C4-2B (cell line): Measurements from ENCODE around the gene ZDHHC22.

Experiments used
- ZFX ChIP-seq: fragments of 450-650 bp; IDR thresholded peaks from 2 replicates; pipeline ENCODE4 v1.6.1; 2017
- TF ChIP-seq, protein P1 (sequence below): fragments of 450-650 bp; conservative IDR thresholded peaks from 2 replicates; pipeline ENCODE4 v1.5.1; 2017; ENCODE audit warnings: mild to moderate bottlenecking

GRCh38 chr14:77088645-77089044, 52.9 kb downstream of the ZDHHC22 start:
- TF ChIP-seq, protein P1, sequence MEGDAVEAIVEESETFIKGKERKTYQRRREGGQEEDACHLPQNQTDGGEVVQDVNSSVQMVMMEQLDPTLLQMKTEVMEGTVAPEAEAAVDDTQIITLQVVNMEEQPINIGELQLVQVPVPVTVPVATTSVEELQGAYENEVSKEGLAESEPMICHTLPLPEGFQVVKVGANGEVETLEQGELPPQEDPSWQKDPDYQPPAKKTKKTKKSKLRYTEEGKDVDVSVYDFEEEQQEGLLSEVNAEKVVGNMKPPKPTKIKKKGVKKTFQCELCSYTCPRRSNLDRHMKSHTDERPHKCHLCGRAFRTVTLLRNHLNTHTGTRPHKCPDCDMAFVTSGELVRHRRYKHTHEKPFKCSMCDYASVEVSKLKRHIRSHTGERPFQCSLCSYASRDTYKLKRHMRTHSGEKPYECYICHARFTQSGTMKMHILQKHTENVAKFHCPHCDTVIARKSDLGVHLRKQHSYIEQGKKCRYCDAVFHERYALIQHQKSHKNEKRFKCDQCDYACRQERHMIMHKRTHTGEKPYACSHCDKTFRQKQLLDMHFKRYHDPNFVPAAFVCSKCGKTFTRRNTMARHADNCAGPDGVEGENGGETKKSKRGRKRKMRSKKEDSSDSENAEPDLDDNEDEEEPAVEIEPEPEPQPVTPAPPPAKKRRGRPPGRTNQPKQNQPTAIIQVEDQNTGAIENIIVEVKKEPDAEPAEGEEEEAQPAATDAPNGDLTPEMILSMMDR = no peak
- no peak for TF ChIP-seq ZFX
